Measurements from ENCODE around the gene KYNU.
"Not testable (repeated sequence)": the region's sequence is repeated elsewhere in the genome, so short reads cannot be mapped to it uniquely, and the experiment has no call there.

Gene KYNU

GRCh38 chr2:142862847-142863246 lies 14.6 kb upstream of the KYNU start:
- no peak for TF ChIP-seq CTCF (IDR thresholded peaks at IDR 0.05; ENCODE audit: insufficient read depth, low read length, missing control alignments)
- POLR2A ChIA-PET: no interaction called here
- DNase-seq (ENCODE audit: low read depth, low spot score): no peak
- CTCF ChIA-PET: interaction anchor here (1.1 kb wide), 1 partner anchor 248 kb away, joined by 3 read pairs; no protein-coding TSS in a partner anchor
- H3K4me3 ChIP-seq (ENCODE audit: low read depth, low read length): no peak overlapping the region

GRCh38 chr2:142863485-142863961 lies 13.9 kb upstream of the KYNU start:
- no peak for DNase-seq (ENCODE audit: low read depth, low spot score)
- H3K4me3 ChIP-seq (ENCODE audit: low read depth, low read length): no peak overlapping the region
- POLR2A ChIA-PET: no interaction called here
- CTCF ChIA-PET: interaction anchor here (1.1 kb wide), 1 partner anchor 247 kb away, joined by 3 read pairs; no protein-coding TSS in a partner anchor
- no peak for TF ChIP-seq CTCF (IDR thresholded peaks at IDR 0.05; ENCODE audit: insufficient read depth, low read length, missing control alignments)

- DNase-seq (ENCODE audit: low read depth, low spot score); H3K4me3 ChIP-seq (ENCODE audit: low read depth, low read length); POLR2A ChIA-PET; CTCF ChIA-PET: not testable (repeated sequence)
Observed at GRCh38 chr2:142864605-142865004, 12.9 kb upstream of the KYNU start.

GRCh38 chr2:142865924-142866323 lies 11.5 kb upstream of the KYNU start:
- POLR2A ChIA-PET: no interaction called here
- H3K4me3 ChIP-seq (ENCODE audit: low read depth, low read length): no peak overlapping the region
- DNase-seq (ENCODE audit: low read depth, low spot score): no peak
- CTCF ChIA-PET: no interaction called here
- TF ChIP-seq CTCF (IDR thresholded peaks at IDR 0.05; ENCODE audit: insufficient read depth, low read length, missing control alignments): no peak

GRCh38 chr2:142866426-142866825 lies 11.0 kb upstream of the KYNU start:
- no peak for TF ChIP-seq CTCF (IDR thresholded peaks at IDR 0.05; ENCODE audit: insufficient read depth, low read length, missing control alignments)
- no peak overlapping the region for H3K4me3 ChIP-seq (ENCODE audit: low read depth, low read length)
- POLR2A ChIA-PET: no interaction called here
- CTCF ChIA-PET: no interaction called here
- no peak for DNase-seq (ENCODE audit: low read depth, low spot score)

GRCh38 chr2:142867136-142867535 lies 10.3 kb upstream of the KYNU start:
- no peak for TF ChIP-seq CTCF (IDR thresholded peaks at IDR 0.05; ENCODE audit: insufficient read depth, low read length, missing control alignments)
- no peak for DNase-seq (ENCODE audit: low read depth, low spot score)
- CTCF ChIA-PET: interaction anchor here (0.8 kb wide), 1 partner anchor 110 kb away, joined by 5 read pairs; no protein-coding TSS in a partner anchor
- POLR2A ChIA-PET: no interaction called here
- no peak overlapping the region for H3K4me3 ChIP-seq (ENCODE audit: low read depth, low read length)

- H3K4me3 ChIP-seq (ENCODE audit: low read depth, low read length): no peak overlapping the region
- POLR2A ChIA-PET: no interaction called here
- DNase-seq (ENCODE audit: low read depth, low spot score): no peak
- no peak for TF ChIP-seq CTCF (IDR thresholded peaks at IDR 0.05; ENCODE audit: insufficient read depth, low read length, missing control alignments)
- CTCF ChIA-PET: no interaction called here
Observed at GRCh38 chr2:142868229-142868762, 9.2 kb upstream of the KYNU start.

- POLR2A ChIA-PET; H3K4me3 ChIP-seq (ENCODE audit: low read depth, low read length); DNase-seq (ENCODE audit: low read depth, low spot score); CTCF ChIA-PET: not testable (repeated sequence)
Observed at GRCh38 chr2:142869065-142869460, 8.4 kb upstream of the KYNU start.

Data from AG04449 (cell line).